ENCODE measurements around the gene MARVELD2.

- TF ChIP-seq ZNF274 (IDR thresholded peaks at IDR 0.05; ENCODE audit: low read depth, low read length), result no peak
- no peak for TF ChIP-seq YY1 (IDR thresholded peaks at IDR 0.05; ENCODE audit: insufficient read depth, insufficient read length)
- TF ChIP-seq SUZ12 (IDR thresholded peaks at IDR 0.05; ENCODE audit: extremely low read depth, insufficient read depth, insufficient read length), result no peak
Measured at GRCh38 chr5:69492923-69493395, 78.0 kb downstream of the MARVELD2 start.

All from NT2/D1 (cell line).